IMR-90 (cell line): ENCODE results near the gene DHX57. TPM values are rescaled to one million over a fixed set of nuclear protein-coding genes. Genes with fewer than 3 reads are reported as not detected.

Experiments
- ATAC-seq: fragments of 200-7000 bp; cut with Tn5 transposase; 2 replicates; pipeline ENCODE4 v1.9.1; 2020; ENCODE audit warnings: low read depth, mild to moderate bottlenecking, moderate library complexity
- BruUV-seq: library from RNA; stranded (reverse); fragments of 400-500 nt; replicated peaks from 2 replicates; lab custom pipeline; 2021; lab: Mats Ljungman, UMichigan
- CTCF ChIA-PET: fragments of 300-600 bp; formaldehyde crosslinking; extraction: SDS; loops from one replicate; lab custom pipeline; 2021; ENCODE audit warnings: antibody characterized with exemption; lab: Yijun Ruan, JAX
- POLR2A ChIA-PET: fragments of 300-600 bp; sonication (Branson Sonifier 250); formaldehyde crosslinking; loops from one replicate; lab custom pipeline; 2022; ENCODE audit warnings: antibody characterized with exemption; ENCODE audit not compliant: unreplicated experiment; lab: Charles Lee
- DNase-seq: peaks from one replicate; pipeline ENCODE4 v3.0.0; 2013
- H2AFZ ChIP-seq: replicated peaks from 2 replicates; pipeline ENCODE3; 2013; ENCODE audit warnings: low read length, mild to moderate bottlenecking; ENCODE audit not compliant: poor library complexity
- H2AK5ac ChIP-seq: 2 replicates; pipeline ENCODE4 v1.6.1; 2013; ENCODE audit warnings: low read depth, low read length, inconsistent platforms
- H2AK9ac ChIP-seq: replicated peaks from 2 replicates; pipeline ENCODE3; 2013; ENCODE audit warnings: mild to moderate bottlenecking, low read depth, low read length, moderate library complexity; ENCODE audit not compliant: poor library complexity
- H2BK120ac ChIP-seq: 2 replicates; pipeline ENCODE4 v1.6.1; 2013; ENCODE audit warnings: low read depth, low read length, inconsistent platforms
- H2BK15ac ChIP-seq: 3 replicates; pipeline ENCODE4 v1.6.1; 2013; ENCODE audit warnings: low read depth, low read length, inconsistent platforms
- H2BK20ac ChIP-seq: 2 replicates; pipeline ENCODE4 v1.6.1; 2013; ENCODE audit warnings: low read depth, mild to moderate bottlenecking, inconsistent platforms, low read length, moderate library complexity
- H2BK5ac ChIP-seq: 2 replicates; pipeline ENCODE4 v1.6.1; 2013; ENCODE audit warnings: mild to moderate bottlenecking, low read depth, low read length, inconsistent platforms; ENCODE audit not compliant: poor library complexity, severe bottlenecking
- H3K14ac ChIP-seq: replicated peaks from 2 replicates; pipeline ENCODE4 v1.6.1; 2013; ENCODE audit warnings: low read depth, low read length, inconsistent platforms
- H3K18ac ChIP-seq: 2 replicates; pipeline ENCODE4 v1.6.1; 2013; ENCODE audit warnings: low read depth, low read length, control low read depth
- H3K23ac ChIP-seq: 2 replicates; pipeline ENCODE4 v1.6.1; 2013; ENCODE audit warnings: low read depth, low read length, inconsistent platforms
- H3K27ac ChIP-seq: 2 replicates; pipeline ENCODE4 v1.5.1; 2013; ENCODE audit warnings: mild to moderate bottlenecking, control low read depth, low read length; ENCODE audit not compliant: insufficient read depth
- H3K27me3 ChIP-seq: 2 replicates; pipeline ENCODE4 v1.6.1; 2013; ENCODE audit warnings: low read length; ENCODE audit not compliant: control insufficient read depth, insufficient read depth
- H3K36me3 ChIP-seq: 2 replicates; pipeline ENCODE4 v1.6.1; 2013; ENCODE audit warnings: low read length, mixed read lengths; ENCODE audit not compliant: control insufficient read depth, insufficient read depth
- H3K4ac ChIP-seq: 2 replicates; pipeline ENCODE4 v1.6.1; 2013; ENCODE audit warnings: low read depth, low read length, inconsistent platforms
- H3K4me1 ChIP-seq: 2 replicates; pipeline ENCODE4 v1.6.1; 2013; ENCODE audit warnings: low read length, mixed read lengths; ENCODE audit not compliant: control insufficient read depth, insufficient read depth
- H3K4me2 ChIP-seq: 2 replicates; pipeline ENCODE4 v1.6.1; 2013; ENCODE audit warnings: low read depth, mild to moderate bottlenecking, control low read depth, low read length, moderate library complexity
- H3K4me3 ChIP-seq: 2 replicates; pipeline ENCODE4 v1.5.1; 2013; ENCODE audit warnings: low read depth, mild to moderate bottlenecking, control low read depth, low read length, moderate library complexity; ENCODE audit not compliant: insufficient read depth
- H3K56ac ChIP-seq: 2 replicates; pipeline ENCODE4 v1.6.1; 2013; ENCODE audit warnings: low read length, inconsistent platforms; ENCODE audit not compliant: insufficient read depth; ENCODE audit errors: extremely low read depth
- H3K79me1 ChIP-seq, 2 experiments: 2 replicates each; pipeline ENCODE4 v1.6.1; 2013; ENCODE audit warnings: low read length in 2 of 2, inconsistent platforms in 1 of 2, low read depth in 1 of 2
- H3K9ac ChIP-seq: 2 replicates; pipeline ENCODE4 v1.6.1; 2013; ENCODE audit warnings: low read depth, low read length, control low read depth
- H3K9me1 ChIP-seq: 2 replicates; pipeline ENCODE4 v1.6.1; 2013; ENCODE audit warnings: low read length, inconsistent platforms; ENCODE audit not compliant: insufficient read depth
- H3K9me3 ChIP-seq: 2 replicates; pipeline ENCODE4 v1.6.1; 2013; ENCODE audit warnings: low read length; ENCODE audit not compliant: control insufficient read depth, insufficient read depth
- H4K20me1 ChIP-seq: 2 replicates; pipeline ENCODE4 v1.6.1; 2013; ENCODE audit warnings: low read length, inconsistent platforms; ENCODE audit not compliant: insufficient read depth
- H4K5ac ChIP-seq: 2 replicates; pipeline ENCODE4 v1.6.1; 2013; ENCODE audit warnings: mild to moderate bottlenecking, low read depth, low read length, control low read depth
- H4K8ac ChIP-seq, 2 experiments: 2 replicates each; pipeline ENCODE4 v1.6.1; 2013; ENCODE audit warnings: low read depth in 2 of 2, low read length in 2 of 2, control low read depth in 1 of 2, inconsistent platforms in 1 of 2
- H4K91ac ChIP-seq: 2 replicates; pipeline ENCODE4 v1.6.1; 2013; ENCODE audit warnings: low read depth, low read length, inconsistent platforms; ENCODE audit not compliant: insufficient read depth
- CEBPB ChIP-seq: IDR thresholded peaks from 2 replicates; pipeline ENCODE4 v1.6.1; 2012; ENCODE audit warnings: low read depth, low read length, improper control_type of control experiment
- CTCF ChIP-seq: conservative IDR thresholded peaks from 2 replicates; pipeline ENCODE4 v1.5.1; 2012; ENCODE audit warnings: mild to moderate bottlenecking, low read depth, low read length, improper control_type of control experiment
- ELK1 ChIP-seq: fragments of 150-350 bp; IDR thresholded peaks from 2 replicates; pipeline ENCODE4 v1.6.1; 2016; ENCODE audit warnings: low read depth, mild to moderate bottlenecking, low read length, moderate library complexity, borderline replicate concordance
- MAFK ChIP-seq: IDR thresholded peaks from 2 replicates; pipeline ENCODE4 v1.6.1; 2012; ENCODE audit warnings: low read depth, low read length, improper control_type of control experiment
- MAZ ChIP-seq: IDR thresholded peaks from 2 replicates; pipeline ENCODE4 v1.6.1; 2012; ENCODE audit warnings: low read depth, mild to moderate bottlenecking, low read length, improper control_type of control experiment, moderate library complexity, borderline replicate concordance
- POLR2A ChIP-seq: IDR thresholded peaks from 2 replicates; pipeline ENCODE4 v1.6.1; 2012; ENCODE audit warnings: mild to moderate bottlenecking, low read depth, low read length
- RCOR1 ChIP-seq: IDR thresholded peaks from 2 replicates; pipeline ENCODE4 v1.6.1; 2012; ENCODE audit warnings: mild to moderate bottlenecking, low read length, improper control_type of control experiment; ENCODE audit not compliant: insufficient replicate concordance
- SMC3 ChIP-seq: fragments of 150-350 bp; IDR thresholded peaks from 2 replicates; pipeline ENCODE4 v1.6.1; 2016; ENCODE audit warnings: low read depth, mild to moderate bottlenecking, antibody characterized with exemption, low read length, moderate library complexity
- USF2 ChIP-seq: fragments of 150-350 bp; IDR thresholded peaks from 2 replicates; pipeline ENCODE4 v1.6.1; 2017; ENCODE audit warnings: mild to moderate bottlenecking, antibody characterized with exemption, low read length, low read depth
- WGBS, 2 experiments: methylation state at CpG; one replicate each; pipeline versions ENCODE4 v1.1.5 to v1.1.7; 2013; ENCODE audit warnings: missing lambda C conversion rate in 2 of 2; ENCODE audit not compliant: insufficient read length in 1 of 2; ENCODE audit errors: extremely low coverage in 2 of 2; 5-methylcytosine and 5-hydroxymethylcytosine counted together
- dilution Hi-C: fragments of 300-500 bp; cut with HindIII; formaldehyde crosslinking; loops from one replicate; pipeline ENCODE4 v1.14.3; 2018; ENCODE audit warnings: low sequenced_read_pairs; ENCODE audit not compliant: unreplicated experiment
- in situ Hi-C: fragments of 300-500 bp; cut with MboI; formaldehyde crosslinking; loops from 3 replicates; pipeline ENCODE4 v1.14.3; 2019; ENCODE audit warnings: low sequenced_read_pairs, inconsistent platforms, mixed read lengths
- intact Hi-C: fragments of 100-400 bp; cut with micrococcal nuclease; formaldehyde crosslinking; loops from 2 replicates; pipeline ENCODE4 v1.10.0; 2022
- polyA plus RNA-seq, 3 experiments: library from polyadenylated mRNA; depleted of rRNA; stranded (reverse); fragments of >200 nt; gene quantifications; 2 replicates each; pipeline ENCODE4 v1.2.3, GENCODE V29; 2012; ENCODE audit warnings: low replicate concordance in 1 of 3
- total RNA-seq: library from RNA; depleted of rRNA; stranded (reverse); fragments of >200 nt; gene quantifications from 2 replicates; pipeline ENCODE4 v1.2.3, GENCODE V29; 2012

DHX57 gene
- total and polyA plus RNA-seq, 2 of the 4 experiments (the other 2 are of a cell fraction), result 9.5 to 24.4 TPM

- WGBS, 2 experiments, result 5% methylated on average over 4 of the region's 10 CpGs; no CpG with 5 or more reads in 1 of the 2 experiments
Measured at GRCh38 chr2:38875227-38875575, 533 bp downstream of the DHX57 start.

More at GRCh38 chr2:38875227-38875575, 533 bp downstream of the DHX57 start:
- Histone ChIP-seq H2AK5ac (no peak overlapping the region), H2AK9ac (no peak overlapping the region), H3K23ac (peak overlapping the region; percentile 91; the same call in 1 of the 2 replicates), H4K91ac (no peak overlapping the region), H4K5ac (peak overlapping the region; percentile 93), H3K56ac (peak overlapping the region; percentile 36; the same call in 1 of the 2 replicates), H2BK5ac (peak overlapping the region; percentile 63), H2BK20ac (no peak overlapping the region), H2BK15ac (no peak overlapping the region), H3K14ac (peak overlapping the region; percentile 89; the same call in 1 of the 2 replicates), H4K8ac (peak overlapping the region; percentile 78 to 94), H3K18ac (no peak overlapping the region), H3K4ac (peak overlapping the region; percentile 82; the same call in 1 of the 2 replicates), H3K9me3 (no peaks in the 10 kb centered on the region), H3K9ac (peak overlapping the region; percentile 80), H2AFZ (peak overlapping the region; percentile 99), H3K4me3 (peak overlapping the region; percentile 89), H3K9me1 (0 out of 2 replicates have a peak, but pooled peaks cover 3% of the 10 kb centered on the region), H3K36me3 (no peaks in the 10 kb centered on the region), H3K27ac (peak overlapping the region; percentile 52), H2BK120ac (no peak overlapping the region), H3K4me1 (no peaks in the 10 kb centered on the region), H3K27me3 (no peaks in the 10 kb centered on the region), H3K79me1 (peaks cover 10 to 30% of the 10 kb centered on the region in 2 experiments; a peak in 3 of 4 replicates), H4K20me1 (no peaks in the 10 kb centered on the region), H3K4me2 (peak overlapping the region; percentile 93)
- no TSS peak for BruUV-seq
- DNase-seq, result peak; percentile 1
- TF ChIP-seq SMC3 (no peak), CEBPB (no peak), POLR2A (no peak), USF2 (no peak), MAFK (no peak), MAZ (no peak), ELK1 (no peak), RCOR1 (no peak), CTCF (no peak)
- intact Hi-C loops, result loop anchor here (10.0 kb wide), 1 partner anchor 120 kb away; no protein-coding TSS in a partner anchor
- in situ Hi-C loops, result no loop called here
- POLR2A ChIA-PET, result no interaction called here
- ATAC-seq, result no peak; the same call in 1 of the 2 replicates
- dilution Hi-C loops, result no loop called here
- CTCF ChIA-PET, result no interaction called here
